WTC11 (cell line): Measurements from ENCODE around the gene AOAH. TPM values are rescaled to one million over a fixed set of nuclear protein-coding genes. Genes with fewer than 3 reads are reported as not detected.

ENCODE experiments used
- ATAC-seq: fragments of 200-7000 bp; cut with Tn5 transposase; 2 replicates; pipeline ENCODE4 v1.10.0; 2021; ENCODE audit warnings: mild to moderate bottlenecking, moderate library complexity
- CTCF ChIA-PET: fragments of 300-600 bp; sonication (Branson Sonifier 250); formaldehyde crosslinking; loops from one replicate; lab custom pipeline; 2021; ENCODE audit warnings: antibody characterized with exemption; lab: Charles Lee
- POLR2A ChIA-PET: fragments of 350-600 bp; sonication (Branson Sonifier 250); formaldehyde crosslinking; loops from one replicate; lab custom pipeline; 2021; ENCODE audit warnings: antibody characterized with exemption; lab: Charles Lee
- DNase-seq: peaks from one replicate; pipeline ENCODE4 v3.0.0; 2021; ENCODE audit warnings: low spot score
- H3K27ac Mint-ChIP-seq: 2 replicates; pipeline ENCODE4 v1.8.0; 2021; ENCODE audit warnings: mixed read lengths
- H3K27me3 Mint-ChIP-seq: 2 replicates; pipeline ENCODE4 v1.8.0; 2021; ENCODE audit warnings: low read depth, mild to moderate bottlenecking, moderate library complexity, mixed read lengths
- H3K36me3 Mint-ChIP-seq: 2 replicates; pipeline ENCODE4 v1.8.0; 2021; ENCODE audit warnings: mixed read lengths
- H3K4me1 Mint-ChIP-seq: 2 replicates; pipeline ENCODE4 v1.8.0; 2022; ENCODE audit warnings: mixed read lengths
- H3K4me3 Mint-ChIP-seq: 2 replicates; pipeline ENCODE4 v1.8.0; 2021; ENCODE audit warnings: mild to moderate bottlenecking, moderate library complexity, mixed read lengths
- H3K9me3 Mint-ChIP-seq: 2 replicates; pipeline ENCODE4 v1.8.0; 2021; ENCODE audit warnings: mixed read lengths
- CREM ChIP-seq: sonication (generic); formaldehyde crosslinking; IDR thresholded peaks from 2 replicates; pipeline ENCODE4 v1.8.1; 2022; ENCODE audit warnings: mild to moderate bottlenecking, missing genetic modification reagents, moderate library complexity
- FOXJ3 ChIP-seq: sonication (generic); formaldehyde crosslinking; IDR thresholded peaks from 2 replicates; pipeline ENCODE4 v1.9.0; 2021; ENCODE audit warnings: missing genetic modification reagents, mild to moderate bottlenecking, borderline replicate concordance
- FOXK1 ChIP-seq: sonication (generic); formaldehyde crosslinking; IDR thresholded peaks from 2 replicates; pipeline ENCODE4 v1.8.0; 2022; ENCODE audit warnings: mild to moderate bottlenecking, moderate library complexity, missing genetic modification reagents
- GABPB1 ChIP-seq: sonication (generic); formaldehyde crosslinking; IDR thresholded peaks from 2 replicates; pipeline ENCODE4 v1.8.1; 2023; ENCODE audit warnings: mild to moderate bottlenecking, missing genetic modification reagents
- GRHL2 ChIP-seq: fragments of 250-450 bp; sonication (Bioruptor Pico); IDR thresholded peaks from 2 replicates; pipeline ENCODE4 v1.8.0; 2022; ENCODE audit warnings: mild to moderate bottlenecking, moderate library complexity; ENCODE audit not compliant: insufficient replicate concordance, severe bottlenecking
- GTF2I ChIP-seq: fragments of 250-450 bp; sonication (Bioruptor Pico); conservative IDR thresholded peaks from 2 replicates; pipeline ENCODE4 v1.4.0; 2021; ENCODE audit warnings: mild to moderate bottlenecking
- HMGA2 ChIP-seq: fragments of 250-450 bp; sonication (Bioruptor Pico); IDR thresholded peaks from 2 replicates; pipeline ENCODE4 v1.4.0; 2021; ENCODE audit warnings: mild to moderate bottlenecking, moderate library complexity
- IRF2 ChIP-seq: sonication (generic); formaldehyde crosslinking; IDR thresholded peaks from 2 replicates; pipeline ENCODE4 v1.8.0; 2022; ENCODE audit warnings: low read depth, missing genetic modification reagents, borderline replicate concordance
- NFE2L1 ChIP-seq: sonication (generic); formaldehyde crosslinking; IDR thresholded peaks from 2 replicates; pipeline ENCODE4 v1.8.1; 2023; ENCODE audit warnings: missing genetic modification reagents
- NR3C1 ChIP-seq: sonication (generic); formaldehyde crosslinking; conservative IDR thresholded peaks from 2 replicates; pipeline ENCODE4 v1.8.1; 2023; ENCODE audit warnings: low read depth, mild to moderate bottlenecking, missing genetic modification reagents
- SMAD3 ChIP-seq: sonication (generic); formaldehyde crosslinking; IDR thresholded peaks from 2 replicates; pipeline ENCODE4 v1.8.0; 2022; ENCODE audit warnings: missing genetic modification reagents, mild to moderate bottlenecking, borderline replicate concordance
- SMAD4 ChIP-seq: sonication (generic); formaldehyde crosslinking; IDR thresholded peaks from 2 replicates; pipeline ENCODE4 v1.8.0; 2022; ENCODE audit warnings: mild to moderate bottlenecking, missing genetic modification reagents
- TCF7 ChIP-seq: sonication (generic); formaldehyde crosslinking; IDR thresholded peaks from 2 replicates; pipeline ENCODE4 v1.8.0; 2022; ENCODE audit warnings: mild to moderate bottlenecking, low read depth, missing genetic modification reagents, moderate library complexity
- TP53 ChIP-seq: sonication (generic); formaldehyde crosslinking; IDR thresholded peaks from 2 replicates; pipeline ENCODE4 v1.8.1; 2023; ENCODE audit warnings: mild to moderate bottlenecking, missing genetic modification reagents
- ZBTB21 ChIP-seq: sonication (generic); formaldehyde crosslinking; IDR thresholded peaks from 2 replicates; pipeline ENCODE4 v1.8.1; 2023; ENCODE audit warnings: mild to moderate bottlenecking, missing genetic modification reagents, borderline replicate concordance
- ZNF317 ChIP-seq: sonication (generic); formaldehyde crosslinking; IDR thresholded peaks from 2 replicates; pipeline ENCODE4 v1.8.1; 2023; ENCODE audit warnings: low read depth, mild to moderate bottlenecking, moderate library complexity, missing genetic modification reagents, borderline replicate concordance
- ZNF396 ChIP-seq: fragments of 250-450 bp; sonication (Bioruptor Pico); IDR thresholded peaks from 2 replicates; pipeline ENCODE4 v1.8.0; 2021; ENCODE audit warnings: mild to moderate bottlenecking, moderate library complexity, borderline replicate concordance
- ZNF416 ChIP-seq: fragments of 250-450 bp; sonication (Bioruptor Pico); IDR thresholded peaks from 2 replicates; pipeline ENCODE4 v1.9.0; 2021; ENCODE audit warnings: mild to moderate bottlenecking, inconsistent platforms
- ZNF423 ChIP-seq: fragments of 250-450 bp; sonication (Bioruptor Pico); IDR thresholded peaks from 2 replicates; pipeline ENCODE4 v2.1.2; 2022; ENCODE audit warnings: mild to moderate bottlenecking, moderate library complexity
- total RNA-seq: library from RNA; stranded (reverse); gene quantifications from 3 replicates; pipeline ENCODE4 v1.2.3, GENCODE V29; 2021
- TF ChIP-seq, protein P1 (sequence below): fragments of 250-450 bp; sonication (Bioruptor Pico); IDR thresholded peaks from 2 replicates; pipeline ENCODE4 v1.8.0; 2021; ENCODE audit warnings: mild to moderate bottlenecking
- TF ChIP-seq, protein P2 (sequence below): sonication (generic); formaldehyde crosslinking; IDR thresholded peaks from 2 replicates; pipeline ENCODE4 v1.8.1; 2022; ENCODE audit warnings: low read depth, mild to moderate bottlenecking, moderate library complexity, missing genetic modification reagents, borderline replicate concordance
- TF ChIP-seq, protein P3 (sequence below): sonication (generic); formaldehyde crosslinking; IDR thresholded peaks from 2 replicates; pipeline ENCODE4 v1.8.1; 2022; ENCODE audit warnings: low read depth, missing genetic modification reagents, borderline replicate concordance
- TF ChIP-seq, protein P4 (sequence below): fragments of 200-600 bp; IDR thresholded peaks from 2 replicates; pipeline ENCODE4 v1.8.0; 2022; ENCODE audit warnings: antibody characterized with exemption
- TF ChIP-seq, protein P5 (sequence below): fragments of 250-450 bp; sonication (Bioruptor Pico); IDR thresholded peaks from 2 replicates; pipeline ENCODE4 v1.9.0; 2021; ENCODE audit warnings: moderate library complexity, mild to moderate bottlenecking, inconsistent platforms, borderline replicate concordance

The AOAH gene
- total RNA-seq, 1 experiment from 2014 or later, result 0.31 TPM

DNA sequence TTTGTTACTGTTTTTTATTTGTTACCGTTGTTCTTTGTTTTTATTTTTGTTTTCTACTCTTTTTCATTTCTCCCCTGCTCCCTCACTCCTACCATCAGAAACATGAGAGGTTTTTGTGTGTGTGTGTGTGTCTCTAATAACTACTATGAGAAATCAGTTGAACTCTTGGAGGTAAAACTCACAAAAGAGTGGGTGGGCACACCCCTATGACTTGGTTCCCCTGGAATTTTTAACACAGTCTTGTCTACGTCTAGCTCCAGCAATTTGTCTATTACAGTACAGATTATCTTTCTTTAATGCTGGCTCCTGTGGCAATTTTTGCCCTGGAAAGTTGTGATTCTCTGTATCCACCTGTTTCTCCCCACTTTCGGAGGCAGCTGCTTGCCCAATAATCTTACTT lies 56.2 kb downstream of the AOAH start:
- DNase-seq (no peak), ATAC-seq (no peak)
- ChIA-PET POLR2A (no interaction called here), CTCF (interaction anchor here (0.6 to 1.1 kb wide), 4 partner anchors 158 to 905 kb away, joined by 3 to 4 read pairs (median 3); no protein-coding TSS in a partner anchor)
- TF ChIP-seq SMAD3 (CRISPR knock-in tag), result no peak
- TF ChIP-seq HMGA2, result no peak
- no peak for TF ChIP-seq GRHL2 (CRISPR knock-in tag)
- no peak for TF ChIP-seq TCF7 (CRISPR knock-in tag)
- no peak for TF ChIP-seq FOXK1 (CRISPR knock-in tag)
- no peak for TF ChIP-seq NR3C1
- TF ChIP-seq, protein P1, sequence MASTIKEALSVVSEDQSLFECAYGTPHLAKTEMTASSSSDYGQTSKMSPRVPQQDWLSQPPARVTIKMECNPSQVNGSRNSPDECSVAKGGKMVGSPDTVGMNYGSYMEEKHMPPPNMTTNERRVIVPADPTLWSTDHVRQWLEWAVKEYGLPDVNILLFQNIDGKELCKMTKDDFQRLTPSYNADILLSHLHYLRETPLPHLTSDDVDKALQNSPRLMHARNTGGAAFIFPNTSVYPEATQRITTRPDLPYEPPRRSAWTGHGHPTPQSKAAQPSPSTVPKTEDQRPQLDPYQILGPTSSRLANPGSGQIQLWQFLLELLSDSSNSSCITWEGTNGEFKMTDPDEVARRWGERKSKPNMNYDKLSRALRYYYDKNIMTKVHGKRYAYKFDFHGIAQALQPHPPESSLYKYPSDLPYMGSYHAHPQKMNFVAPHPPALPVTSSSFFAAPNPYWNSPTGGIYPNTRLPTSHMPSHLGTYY, result no peak
- TF ChIP-seq TP53 (CRISPR knock-in tag), result no peak
- no peak for TF ChIP-seq NFE2L1
- no peak for TF ChIP-seq CREM (CRISPR knock-in tag)
- no peak for TF ChIP-seq ZNF317 (CRISPR knock-in tag)
- TF ChIP-seq, protein P2, sequence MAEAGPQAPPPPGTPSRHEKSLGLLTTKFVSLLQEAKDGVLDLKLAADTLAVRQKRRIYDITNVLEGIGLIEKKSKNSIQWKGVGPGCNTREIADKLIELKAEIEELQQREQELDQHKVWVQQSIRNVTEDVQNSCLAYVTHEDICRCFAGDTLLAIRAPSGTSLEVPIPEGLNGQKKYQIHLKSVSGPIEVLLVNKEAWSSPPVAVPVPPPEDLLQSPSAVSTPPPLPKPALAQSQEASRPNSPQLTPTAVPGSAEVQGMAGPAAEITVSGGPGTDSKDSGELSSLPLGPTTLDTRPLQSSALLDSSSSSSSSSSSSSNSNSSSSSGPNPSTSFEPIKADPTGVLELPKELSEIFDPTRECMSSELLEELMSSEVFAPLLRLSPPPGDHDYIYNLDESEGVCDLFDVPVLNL (CRISPR knock-in tag), result no peak
- no peak for TF ChIP-seq FOXJ3 (CRISPR knock-in tag)
- Mint-ChIP-seq H3K27ac (no peak overlapping the region), H3K27me3 (no peaks in the 10 kb centered on the region), H3K4me1 (peaks cover 13% of the 10 kb centered on the region), H3K4me3 (no peak overlapping the region), H3K36me3 (no peaks in the 10 kb centered on the region), H3K9me3 (no peaks in the 10 kb centered on the region)

DNA sequence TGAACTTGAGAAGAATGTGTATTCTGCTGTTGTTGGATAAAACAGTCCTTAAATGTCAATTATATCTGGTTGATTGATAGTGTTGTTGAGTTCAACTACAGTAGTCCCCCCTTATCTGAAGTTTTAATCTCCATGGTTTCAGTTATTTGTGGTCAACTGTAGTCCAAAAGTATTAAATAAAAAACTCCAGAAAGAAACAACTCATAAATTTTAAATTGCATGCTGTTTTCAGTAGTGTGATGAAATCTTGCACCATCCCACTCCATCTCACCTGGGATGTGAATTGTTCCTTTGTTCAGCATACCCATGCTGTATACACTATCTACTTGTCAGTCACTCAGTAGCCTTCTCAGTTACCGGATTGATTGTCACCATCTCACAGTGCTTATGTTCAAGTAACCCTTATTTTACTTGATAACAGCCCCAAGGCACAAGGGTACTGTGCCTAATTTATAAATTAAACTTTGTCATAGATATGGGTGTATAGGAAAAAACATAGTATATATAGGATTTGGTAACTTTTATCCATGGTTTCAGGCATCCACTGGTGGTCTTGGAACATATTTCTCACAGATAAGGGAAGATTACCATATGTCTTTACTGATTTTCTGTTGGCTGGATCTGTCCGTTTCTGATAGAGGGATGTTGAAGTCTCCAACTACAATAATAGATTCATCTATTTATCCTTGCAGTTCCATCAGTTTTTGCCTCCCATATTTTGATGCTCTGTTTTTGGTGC lies 57.1 kb downstream of the AOAH start:
- POLR2A ChIA-PET, result no interaction called here
- H3K27me3 Mint-ChIP-seq, result no peaks in the 10 kb centered on the region
- peaks cover 18% of the 10 kb centered on the region for H3K4me1 Mint-ChIP-seq
- no peaks in the 10 kb centered on the region for H3K9me3 Mint-ChIP-seq
- TF ChIP-seq GTF2I (CRISPR knock-in tag) (no peak), GABPB1 (CRISPR knock-in tag) (peak; percentile 91)
- TF ChIP-seq, all 79 proteins: peak for 1
- CTCF ChIA-PET, result no interaction called here
- no peak overlapping the region for H3K27ac Mint-ChIP-seq
- no peak for ATAC-seq
- DNase-seq, result no peak
- no peak overlapping the region for H3K4me3 Mint-ChIP-seq
- H3K36me3 Mint-ChIP-seq, result no peaks in the 10 kb centered on the region

DNA sequence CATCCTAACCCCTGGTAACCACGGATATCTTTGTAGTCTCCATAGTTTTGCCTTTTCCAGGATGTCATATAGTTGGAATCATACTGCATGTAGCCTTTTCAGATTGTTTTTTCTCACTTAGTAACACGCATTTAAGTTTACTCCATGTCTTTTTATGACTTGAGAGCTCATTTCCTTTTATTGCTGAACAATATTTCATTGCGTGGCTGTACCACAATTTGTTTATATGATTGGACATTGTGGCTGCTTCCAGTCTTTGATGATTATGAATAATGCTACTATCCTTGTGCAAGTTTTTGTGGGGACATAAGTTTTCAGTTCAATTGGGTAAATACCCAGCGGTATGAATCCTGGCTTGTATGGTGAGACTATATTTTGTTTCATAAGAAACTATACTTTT lies 60.8 kb downstream of the AOAH start:
- ATAC-seq, result no peak
- no peaks in the 10 kb centered on the region for H3K27me3 Mint-ChIP-seq
- H3K4me3 Mint-ChIP-seq, result no peak overlapping the region
- no peaks in the 10 kb centered on the region for H3K36me3 Mint-ChIP-seq
- H3K4me1 Mint-ChIP-seq, result peaks cover 38% of the 10 kb centered on the region
- CTCF ChIA-PET, result no interaction called here
- no peaks in the 10 kb centered on the region for H3K9me3 Mint-ChIP-seq
- POLR2A ChIA-PET, result no interaction called here
- no peak overlapping the region for H3K27ac Mint-ChIP-seq
- DNase-seq, result no peak
- TF ChIP-seq GTF2I (CRISPR knock-in tag) (no peak), ZNF423 (CRISPR knock-in tag) (no peak), FOXJ3 (CRISPR knock-in tag) (no peak), ZBTB21 (no peak), IRF2 (CRISPR knock-in tag) (no peak), SMAD4 (no peak), ZNF396 (CRISPR knock-in tag) (no peak), ZNF416 (CRISPR knock-in tag) (no peak)
- TF ChIP-seq, protein P3, sequence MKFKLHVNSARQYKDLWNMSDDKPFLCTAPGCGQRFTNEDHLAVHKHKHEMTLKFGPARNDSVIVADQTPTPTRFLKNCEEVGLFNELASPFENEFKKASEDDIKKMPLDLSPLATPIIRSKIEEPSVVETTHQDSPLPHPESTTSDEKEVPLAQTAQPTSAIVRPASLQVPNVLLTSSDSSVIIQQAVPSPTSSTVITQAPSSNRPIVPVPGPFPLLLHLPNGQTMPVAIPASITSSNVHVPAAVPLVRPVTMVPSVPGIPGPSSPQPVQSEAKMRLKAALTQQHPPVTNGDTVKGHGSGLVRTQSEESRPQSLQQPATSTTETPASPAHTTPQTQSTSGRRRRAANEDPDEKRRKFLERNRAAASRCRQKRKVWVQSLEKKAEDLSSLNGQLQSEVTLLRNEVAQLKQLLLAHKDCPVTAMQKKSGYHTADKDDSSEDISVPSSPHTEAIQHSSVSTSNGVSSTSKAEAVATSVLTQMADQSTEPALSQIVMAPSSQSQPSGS (CRISPR knock-in tag), result no peak
- TF ChIP-seq, protein P4, sequence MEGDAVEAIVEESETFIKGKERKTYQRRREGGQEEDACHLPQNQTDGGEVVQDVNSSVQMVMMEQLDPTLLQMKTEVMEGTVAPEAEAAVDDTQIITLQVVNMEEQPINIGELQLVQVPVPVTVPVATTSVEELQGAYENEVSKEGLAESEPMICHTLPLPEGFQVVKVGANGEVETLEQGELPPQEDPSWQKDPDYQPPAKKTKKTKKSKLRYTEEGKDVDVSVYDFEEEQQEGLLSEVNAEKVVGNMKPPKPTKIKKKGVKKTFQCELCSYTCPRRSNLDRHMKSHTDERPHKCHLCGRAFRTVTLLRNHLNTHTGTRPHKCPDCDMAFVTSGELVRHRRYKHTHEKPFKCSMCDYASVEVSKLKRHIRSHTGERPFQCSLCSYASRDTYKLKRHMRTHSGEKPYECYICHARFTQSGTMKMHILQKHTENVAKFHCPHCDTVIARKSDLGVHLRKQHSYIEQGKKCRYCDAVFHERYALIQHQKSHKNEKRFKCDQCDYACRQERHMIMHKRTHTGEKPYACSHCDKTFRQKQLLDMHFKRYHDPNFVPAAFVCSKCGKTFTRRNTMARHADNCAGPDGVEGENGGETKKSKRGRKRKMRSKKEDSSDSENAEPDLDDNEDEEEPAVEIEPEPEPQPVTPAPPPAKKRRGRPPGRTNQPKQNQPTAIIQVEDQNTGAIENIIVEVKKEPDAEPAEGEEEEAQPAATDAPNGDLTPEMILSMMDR, result no peak
- TF ChIP-seq, protein P5, sequence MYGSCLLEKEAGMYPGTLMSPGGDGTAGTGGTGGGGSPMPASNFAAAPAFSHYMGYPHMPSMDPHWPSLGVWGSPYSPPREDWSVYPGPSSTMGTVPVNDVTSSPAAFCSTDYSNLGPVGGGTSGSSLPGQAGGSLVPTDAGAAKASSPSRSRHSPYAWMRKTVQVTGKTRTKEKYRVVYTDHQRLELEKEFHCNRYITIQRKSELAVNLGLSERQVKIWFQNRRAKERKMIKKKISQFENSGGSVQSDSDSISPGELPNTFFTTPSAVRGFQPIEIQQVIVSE (CRISPR knock-in tag), result no peak
